Liver (tissue), 9 donors: Measurements from ENCODE around the gene RERE. TPM values are rescaled to one million over a fixed set of nuclear protein-coding genes. Genes with fewer than 3 reads are reported as not detected.

ENCODE experiments used
- DNase-seq: peaks from one replicate; pipeline ENCODE4 v3.0.0-alpha.2; 2017; ENCODE audit warnings: low spot score
- H3K27ac ChIP-seq, 2 donors: one replicate each; pipeline ENCODE4 v1.7.0; 2013; ENCODE audit warnings: inconsistent platforms in 2 of 2, low read length in 2 of 2, control low read depth in 1 of 2, low read depth in 1 of 2, mild to moderate bottlenecking in 1 of 2
- H3K27me3 ChIP-seq, 4 donors: one replicate each; pipeline versions ENCODE4 v1.6.1 to v1.7.0; 2013; ENCODE audit warnings: low read length in 3 of 4, inconsistent platforms in 1 of 4, mild to moderate bottlenecking in 1 of 4, moderate library complexity in 1 of 4; ENCODE audit not compliant: control insufficient read depth in 4 of 4, insufficient read depth in 4 of 4
- H3K36me3 ChIP-seq, 4 donors: one replicate each; pipeline versions ENCODE4 v1.6.1 to v1.7.0; 2013; ENCODE audit warnings: low read length in 3 of 4, mild to moderate bottlenecking in 3 of 4, low read depth in 1 of 4, moderate library complexity in 1 of 4; ENCODE audit not compliant: control insufficient read depth in 4 of 4, insufficient read depth in 3 of 4
- H3K4me1 ChIP-seq, 4 donors: one replicate each; pipeline versions ENCODE4 v1.6.1 to v1.7.0; 2013; ENCODE audit warnings: low read length in 3 of 4, mild to moderate bottlenecking in 3 of 4, moderate library complexity in 1 of 4; ENCODE audit not compliant: control insufficient read depth in 4 of 4, insufficient read depth in 4 of 4
- H3K4me3 ChIP-seq, 3 donors: one replicate each; pipeline versions ENCODE4 v1.6.1 to v1.7.0; 2013; ENCODE audit warnings: low read length in 3 of 3, control low read depth in 1 of 3, low read depth in 1 of 3, mild to moderate bottlenecking in 1 of 3
- H3K9ac ChIP-seq, 2 donors: one replicate each; pipeline ENCODE4 v1.7.0; 2013; ENCODE audit warnings: low read length in 2 of 2, mild to moderate bottlenecking in 2 of 2, moderate library complexity in 2 of 2, control low read depth in 1 of 2, low read depth in 1 of 2
- H3K9me3 ChIP-seq, 4 donors: one replicate each; pipeline versions ENCODE4 v1.6.1 to v1.7.0; 2013; ENCODE audit warnings: low read length in 3 of 4; ENCODE audit not compliant: control insufficient read depth in 4 of 4
- ATF3 ChIP-seq: IDR thresholded peaks from 2 replicates; pipeline ENCODE4 v1.6.1; 2016; ENCODE audit warnings: antibody characterized with exemption
- CTCF ChIP-seq: fragments of 150-350 bp; IDR thresholded peaks from 2 replicates; pipeline ENCODE4 v1.5.1; 2017; ENCODE audit warnings: improper control_type of control experiment, low read depth, low read length; ENCODE audit not compliant: missing input control
- EGR1 ChIP-seq, 2 donors: IDR thresholded peaks; 2 replicates each; pipeline ENCODE4 v1.6.1; 2016 to 2018; ENCODE audit warnings: antibody characterized with exemption in 2 of 2, low read depth in 2 of 2
- FOXA1 ChIP-seq: IDR thresholded peaks from 2 replicates; pipeline ENCODE4 v1.6.1; 2016; ENCODE audit warnings: antibody characterized with exemption
- FOXA2 ChIP-seq: IDR thresholded peaks from 2 replicates; pipeline ENCODE4 v1.6.1; 2016; ENCODE audit warnings: antibody characterized with exemption
- GABPA ChIP-seq, 2 donors: IDR thresholded peaks in 1 of 2; conservative IDR thresholded peaks in 1 of 2; 2 replicates each; pipeline ENCODE4 v1.6.1; 2016; ENCODE audit warnings: antibody characterized with exemption in 2 of 2, mild to moderate bottlenecking in 1 of 2, moderate library complexity in 1 of 2
- HNF4A ChIP-seq, 2 donors: conservative IDR thresholded peaks; 2 replicates each; pipeline ENCODE4 v1.6.1; 2016; ENCODE audit warnings: antibody characterized with exemption in 2 of 2, mild to moderate bottlenecking in 2 of 2
- HNF4G ChIP-seq: IDR thresholded peaks from 2 replicates; pipeline ENCODE4 v1.6.1; 2016; ENCODE audit warnings: antibody characterized with exemption
- JUND ChIP-seq, 2 donors: IDR thresholded peaks; 2 replicates each; pipeline ENCODE4 v1.6.1; 2016; ENCODE audit warnings: antibody characterized with exemption in 2 of 2
- MAX ChIP-seq: IDR thresholded peaks from 2 replicates; pipeline ENCODE4 v1.6.1; 2016; ENCODE audit warnings: antibody characterized with exemption
- RAD21 ChIP-seq, 2 donors: IDR thresholded peaks; 2 replicates each; pipeline ENCODE4 v1.6.1; 2016; ENCODE audit warnings: antibody characterized with exemption in 2 of 2, mild to moderate bottlenecking in 2 of 2
- REST ChIP-seq: IDR thresholded peaks from 2 replicates; pipeline ENCODE4 v1.6.1; 2016; ENCODE audit warnings: antibody characterized with exemption, mild to moderate bottlenecking
- SP1 ChIP-seq: IDR thresholded peaks from 2 replicates; pipeline ENCODE4 v1.6.1; 2018; ENCODE audit warnings: antibody characterized with exemption, mild to moderate bottlenecking
- TAF1 ChIP-seq: conservative IDR thresholded peaks from 2 replicates; pipeline ENCODE4 v1.6.1; 2016; ENCODE audit warnings: antibody characterized with exemption, mild to moderate bottlenecking
- YY1 ChIP-seq: IDR thresholded peaks from 2 replicates; pipeline ENCODE4 v1.6.1; 2016; ENCODE audit warnings: antibody characterized with exemption, mild to moderate bottlenecking
- ZBTB33 ChIP-seq: IDR thresholded peaks from 2 replicates; pipeline ENCODE4 v1.6.1; 2016; ENCODE audit warnings: antibody characterized with exemption
- WGBS: extraction: QIAGEN DNeasy Blood & Tissue Kit; methylation state at CpG from one replicate; pipeline ENCODE4 v1.1.7; 2013; 5-methylcytosine and 5-hydroxymethylcytosine counted together
- polyA plus RNA-seq, 2 donors: library from polyadenylated mRNA; stranded (reverse) in 1 of 2; unstranded in 1 of 2; fragments of 200-250 nt in 1 of 2; fragments of >200 nt in 1 of 2; fragmentation: Nextera tagmentation in 1 of 2; extraction: Ambion mirVana in 1 of 2; gene quantifications; one replicate each; pipeline versions ENCODE4 v1.2.1 to v1.2.3, GENCODE V29; 2013 to 2015
- total RNA-seq, 2 donors: library from RNA; depleted of rRNA; stranded (reverse); fragments of >200 nt; gene quantifications; one replicate each; pipeline ENCODE4 v1.2.3, GENCODE V29; 2014
- donor health status: healthy.
- donor health status: healthy.
- donor health status: healthy.
- donor health status: healthy.
- donor health status: healthy.

The RERE gene
- total and polyA plus RNA-seq, 4 donors, result 9.8 to 49.1 (median 24.8) TPM

DNA sequence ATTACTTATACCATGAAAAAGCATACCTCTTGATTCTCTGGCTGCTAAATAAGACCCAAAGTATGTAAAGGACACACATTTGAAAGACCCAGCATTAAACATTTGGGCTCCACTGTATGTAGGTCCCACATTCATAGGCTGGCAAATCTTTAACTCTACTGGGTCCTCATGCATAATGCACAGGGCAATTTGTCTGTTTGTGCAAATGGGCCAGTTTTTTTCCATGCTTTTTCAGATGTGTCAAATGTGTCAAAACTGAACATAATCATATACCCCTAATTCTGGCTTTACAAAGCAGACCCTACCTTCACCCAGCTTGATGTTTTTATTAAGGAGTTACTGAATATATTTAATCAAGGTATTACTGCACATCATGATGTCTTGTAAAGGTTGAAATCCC is 63.7 kb downstream of the RERE start:
- H3K27me3 ChIP-seq, result no peaks in the 10 kb centered on the region
- peaks cover 4 to 21% (median 13%) of the 10 kb centered on the region in 4 donors for H3K4me1 ChIP-seq
- H3K9me3 ChIP-seq, result no peaks in the 10 kb centered on the region
- H3K27ac ChIP-seq, result no peak overlapping the region
- no peak for DNase-seq
- H3K4me3 ChIP-seq, result no peak overlapping the region
- TF ChIP-seq ZBTB33 (no peak), TAF1 (no peak), RAD21 (IDR thresholded peaks at IDR 0.05) (no peak), FOXA2 (no peak), CTCF (no peak), FOXA1 (no peak), MAX (no peak), GABPA (IDR thresholded peaks at IDR 0.05 in 1 of 2, conservative IDR thresholded peaks at IDR 0.05 in 1 of 2) (no peak), JUND (IDR thresholded peaks at IDR 0.05) (no peak)
- no peak overlapping the region for H3K9ac ChIP-seq
- H3K36me3 ChIP-seq, result no peaks in the 10 kb centered on the region

DNA sequence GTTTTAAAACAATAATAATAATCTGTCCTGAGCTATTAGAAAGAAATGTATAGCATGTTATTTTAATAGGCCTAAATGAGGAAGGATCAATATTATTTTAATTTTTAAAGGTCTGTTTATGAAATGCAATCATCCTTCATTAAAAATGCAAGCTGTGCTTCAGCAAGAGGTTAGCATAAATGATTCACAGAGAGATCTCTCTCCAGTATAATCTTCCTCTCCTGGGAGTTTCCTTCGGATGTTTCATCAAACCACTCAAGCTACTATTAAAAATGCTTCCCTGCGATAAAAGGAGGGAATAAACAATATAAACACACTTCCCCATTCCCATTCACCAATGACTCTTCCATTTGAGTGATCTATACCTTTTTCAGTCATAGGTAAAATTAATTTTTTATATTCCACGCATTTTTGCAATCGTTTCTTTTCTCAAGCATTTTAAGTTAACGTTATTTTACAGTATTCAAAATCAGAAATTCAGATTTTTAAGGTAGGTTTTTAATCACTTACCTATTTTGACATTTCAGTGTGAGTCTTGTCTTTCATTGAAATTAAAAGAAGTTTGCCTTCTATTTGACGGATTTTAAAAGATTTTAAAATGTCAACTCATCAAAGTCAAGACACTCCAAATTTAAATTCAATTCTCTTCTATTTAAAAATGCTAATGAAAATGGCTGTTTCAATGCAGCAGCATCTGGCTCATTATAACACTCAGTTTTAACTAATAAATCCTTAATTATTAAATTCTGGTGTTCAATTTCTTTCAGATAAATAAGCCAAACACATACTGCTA is 64.3 kb downstream of the RERE start:
- H3K36me3 ChIP-seq, result no peaks in the 10 kb centered on the region
- no peak for DNase-seq
- WGBS, result 94% methylated on average over 6 of the region's 6 CpGs
- H3K9ac ChIP-seq, result no peak overlapping the region
- TF ChIP-seq YY1, result no peak
- no peaks in the 10 kb centered on the region for H3K9me3 ChIP-seq
- peaks cover 4 to 21% (median 13%) of the 10 kb centered on the region in 4 donors for H3K4me1 ChIP-seq
- H3K4me3 ChIP-seq, result no peak overlapping the region
- H3K27me3 ChIP-seq, result no peaks in the 10 kb centered on the region
- H3K27ac ChIP-seq, result no peak overlapping the region

- DNase-seq, result no peak
- Histone ChIP-seq H3K4me3 (no peak overlapping the region), H3K4me1 (peaks cover 4 to 21% (median 13%) of the 10 kb centered on the region in 4 donors), H3K27me3 (no peaks in the 10 kb centered on the region), H3K27ac (no peak overlapping the region), H3K9me3 (no peaks in the 10 kb centered on the region), H3K36me3 (no peaks in the 10 kb centered on the region), H3K9ac (no peak overlapping the region)
- 87% methylated on average over 2 of the region's 2 CpGs for WGBS
- TF ChIP-seq HNF4A (conservative IDR thresholded peaks at IDR 0.05), result no peak
- TF ChIP-seq JUND (IDR thresholded peaks at IDR 0.05), result no peak
- TF ChIP-seq CTCF, result no peak
- TF ChIP-seq MAX, result no peak
- no peak for TF ChIP-seq YY1
- TF ChIP-seq HNF4G, result no peak
- TF ChIP-seq TAF1, result no peak
- TF ChIP-seq SP1, result no peak
- TF ChIP-seq EGR1 (IDR thresholded peaks at IDR 0.05; ENCODE audit: low read depth in 2 of 2), result no peak
- TF ChIP-seq ATF3, result no peak
- TF ChIP-seq REST, result no peak
- no peak for TF ChIP-seq FOXA1
- no peak for TF ChIP-seq FOXA2
Observed at GRCh38 chr1:8752411-8752810, 65.0 kb downstream of the RERE start.
